COLO668 (cell line): ENCODE data around the gene LRFN5.

Source experiments
- DNase-seq: peaks from one replicate; lab custom pipeline; 2025; ENCODE audit not compliant: unreplicated experiment; lab: John Stamatoyannopoulos, UW

Gene LRFN5

GRCh38 chr14:41766772-41767171, 160.1 kb downstream of the LRFN5 start:
- no peak for DNase-seq

GRCh38 chr14:41773536-41774279, 167.0 kb downstream of the LRFN5 start:
- DNase-seq: no peak

GRCh38 chr14:41782511-41782910, 175.8 kb downstream of the LRFN5 start:
- no peak for DNase-seq

GRCh38 chr14:41783403-41783802, 176.7 kb downstream of the LRFN5 start:
- DNase-seq: no peak

GRCh38 chr14:41785696-41786095, 179.0 kb downstream of the LRFN5 start:
- DNase-seq: no peak

- no peak for DNase-seq
Observed at GRCh38 chr14:41799817-41800216, 193.1 kb downstream of the LRFN5 start.

GRCh38 chr14:41805633-41806032, 199.0 kb downstream of the LRFN5 start:
- no peak for DNase-seq

GRCh38 chr14:41806366-41806975, 199.8 kb downstream of the LRFN5 start:
- DNase-seq: no peak

- no peak for DNase-seq
Observed at GRCh38 chr14:41810362-41810761, 203.7 kb downstream of the LRFN5 start.

GRCh38 chr14:41817626-41818025, 210.9 kb downstream of the LRFN5 start:
- DNase-seq: no peak

- DNase-seq: no peak
Observed at GRCh38 chr14:41824441-41824840, 217.8 kb downstream of the LRFN5 start.

GRCh38 chr14:41825622-41826021, 218.9 kb downstream of the LRFN5 start:
- no peak for DNase-seq

- no peak for DNase-seq
Observed at GRCh38 chr14:41830714-41831406, 224.2 kb downstream of the LRFN5 start.

- DNase-seq: no peak
Observed at GRCh38 chr14:41839661-41840060, 233.0 kb downstream of the LRFN5 start.

- DNase-seq: no peak
Observed at GRCh38 chr14:41859336-41859735, 252.7 kb downstream of the LRFN5 start.

GRCh38 chr14:41860586-41860985, 253.9 kb downstream of the LRFN5 start:
- DNase-seq: no peak

GRCh38 chr14:41865894-41866293, 259.2 kb downstream of the LRFN5 start:
- no peak for DNase-seq

GRCh38 chr14:41868396-41868795, 261.7 kb downstream of the LRFN5 start:
- DNase-seq: no peak

GRCh38 chr14:41872931-41873685, 266.4 kb downstream of the LRFN5 start:
- DNase-seq: no peak

GRCh38 chr14:41873686-41874317, 267.1 kb downstream of the LRFN5 start:
- no peak for DNase-seq

GRCh38 chr14:41875116-41875515, 268.4 kb downstream of the LRFN5 start:
- no peak for DNase-seq
